SK-N-MC (cell line): ENCODE data around the gene BCAT1.
"Not testable (repeated sequence)": the region's sequence is repeated elsewhere in the genome, so short reads cannot be mapped to it uniquely, and the experiment has no call there.

Source experiments
- DNase-seq: peaks from one replicate; pipeline ENCODE4 v3.0.0-alpha.2; 2011; ENCODE audit warnings: low read depth, low spot score
- H3K27ac ChIP-seq: fragments of 200-600 bp; sonication (generic); 2 replicates; pipeline ENCODE4 v1.5.1; 2016; ENCODE audit warnings: mixed run types
- H3K36me3 ChIP-seq: fragments of 200-600 bp; sonication (generic); 2 replicates; pipeline ENCODE4 v1.6.1; 2017; ENCODE audit warnings: antibody characterized with exemption, low read length, mixed read lengths; ENCODE audit not compliant: insufficient read depth
- H3K4me3 ChIP-seq: fragments of 200-600 bp; sonication (generic); 2 replicates; pipeline ENCODE4 v1.5.1; 2016
- H3K9ac ChIP-seq: fragments of 200-600 bp; sonication (generic); 2 replicates; pipeline ENCODE4 v1.8.0; 2017; ENCODE audit warnings: mixed run types, mixed read lengths; ENCODE audit not compliant: insufficient read length
- H3K9me3 ChIP-seq: fragments of 200-600 bp; sonication (generic); 2 replicates; pipeline ENCODE4 v1.6.1; 2017; ENCODE audit warnings: low read depth, mild to moderate bottlenecking, antibody characterized with exemption, low read length, moderate library complexity, mixed read lengths
- EZH2 ChIP-seq: fragments of 200-600 bp; sonication (generic); IDR thresholded peaks from one replicate; pipeline ENCODE4 v1.6.1; 2017; ENCODE audit warnings: antibody characterized with exemption
- FOXP2 ChIP-seq: optimal IDR thresholded peaks from 2 replicates; pipeline ENCODE3; 2011; ENCODE audit warnings: mild to moderate bottlenecking, moderate library complexity; ENCODE audit not compliant: insufficient read depth; ENCODE audit errors: extremely low read length, control extremely low read depth
- POLR2AphosphoS5 ChIP-seq: IDR thresholded peaks from 2 replicates; pipeline ENCODE4 v1.6.1; 2012; ENCODE audit warnings: mild to moderate bottlenecking, low read depth, low read length, borderline replicate concordance

The BCAT1 gene

GRCh38 chr12:24853094-24853493, 95.8 kb downstream of the BCAT1 start:
- Histone ChIP-seq H3K9me3 (no peaks in the 10 kb centered on the region), H3K9ac (no peak overlapping the region), H3K4me3 (no peak overlapping the region), H3K27ac (no peak overlapping the region), H3K36me3 (peaks cover 16% of the 10 kb centered on the region)
- no peak for TF ChIP-seq POLR2AphosphoS5
- no peak for TF ChIP-seq FOXP2
- no peak for TF ChIP-seq EZH2
- no peak for DNase-seq

- no peak for DNase-seq
- Histone ChIP-seq H3K9me3 (no peaks in the 10 kb centered on the region), H3K36me3 (peaks cover 9% of the 10 kb centered on the region), H3K27ac (no peak overlapping the region), H3K4me3 (no peak overlapping the region), H3K9ac (no peak overlapping the region)
- TF ChIP-seq EZH2 (no peak), POLR2AphosphoS5 (no peak), FOXP2 (no peak)
Measured at GRCh38 chr12:24852420-24852819, 96.5 kb downstream of the BCAT1 start.

GRCh38 chr12:24851883-24852282, 97.0 kb downstream of the BCAT1 start:
- H3K9me3 ChIP-seq, H3K36me3 ChIP-seq, H3K27ac ChIP-seq, H3K9ac ChIP-seq, H3K4me3 ChIP-seq, DNase-seq: not testable (repeated sequence)

GRCh38 chr12:24851341-24851740, 97.6 kb downstream of the BCAT1 start:
- H3K9me3 ChIP-seq: no peaks in the 10 kb centered on the region
- no peak for DNase-seq
- no peak for TF ChIP-seq FOXP2
- no peak for TF ChIP-seq EZH2
- no peak for TF ChIP-seq POLR2AphosphoS5
- no peak overlapping the region for H3K9ac ChIP-seq
- peaks cover 9% of the 10 kb centered on the region for H3K36me3 ChIP-seq
- no peak overlapping the region for H3K27ac ChIP-seq
- no peak overlapping the region for H3K4me3 ChIP-seq

GRCh38 chr12:24850496-24850895, 98.4 kb downstream of the BCAT1 start:
- Histone ChIP-seq H3K27ac (no peak overlapping the region), H3K4me3 (no peak overlapping the region), H3K9ac (no peak overlapping the region), H3K9me3 (no peaks in the 10 kb centered on the region), H3K36me3 (peaks cover 12% of the 10 kb centered on the region)
- TF ChIP-seq EZH2: no peak
- TF ChIP-seq POLR2AphosphoS5: no peak
- no peak for TF ChIP-seq FOXP2
- no peak for DNase-seq

- no peak for TF ChIP-seq FOXP2
- no peak for TF ChIP-seq POLR2AphosphoS5
- no peak for TF ChIP-seq EZH2
- no peak overlapping the region for H3K4me3 ChIP-seq
- H3K27ac ChIP-seq: no peak overlapping the region
- no peaks in the 10 kb centered on the region for H3K9me3 ChIP-seq
- DNase-seq: no peak
- no peak overlapping the region for H3K9ac ChIP-seq
- H3K36me3 ChIP-seq: peaks cover 12% of the 10 kb centered on the region
Measured at GRCh38 chr12:24848941-24849477, 99.9 kb downstream of the BCAT1 start.

- Histone ChIP-seq H3K4me3 (no peak overlapping the region), H3K36me3 (peaks cover 18% of the 10 kb centered on the region), H3K27ac (no peak overlapping the region), H3K9ac (no peak overlapping the region), H3K9me3 (no peaks in the 10 kb centered on the region)
- TF ChIP-seq POLR2AphosphoS5: no peak
- no peak for TF ChIP-seq FOXP2
- TF ChIP-seq EZH2: no peak
- DNase-seq: no peak
Measured at GRCh38 chr12:24846689-24847088, 102.2 kb downstream of the BCAT1 start.

- TF ChIP-seq POLR2AphosphoS5 (no peak), EZH2 (no peak)
- no peak overlapping the region for H3K27ac ChIP-seq
- no peak for DNase-seq
- H3K4me3 ChIP-seq: no peak overlapping the region
- no peak overlapping the region for H3K9ac ChIP-seq
- peaks cover 27% of the 10 kb centered on the region for H3K36me3 ChIP-seq
- H3K9me3 ChIP-seq: no peaks in the 10 kb centered on the region
Measured at GRCh38 chr12:24845615-24846014, 103.3 kb downstream of the BCAT1 start.

- no peaks in the 10 kb centered on the region for H3K9me3 ChIP-seq
- TF ChIP-seq EZH2 (no peak), FOXP2 (no peak), POLR2AphosphoS5 (no peak)
- no peak overlapping the region for H3K9ac ChIP-seq
- no peak overlapping the region for H3K27ac ChIP-seq
- DNase-seq: no peak
- H3K4me3 ChIP-seq: no peak overlapping the region
- H3K36me3 ChIP-seq: peaks cover 34% of the 10 kb centered on the region
Measured at GRCh38 chr12:24840046-24840800, 108.7 kb downstream of the BCAT1 start.
